ENCODE measurements around the gene OASL. TPM values are rescaled to one million over a fixed set of nuclear protein-coding genes. Genes with fewer than 3 reads are reported as not detected.

Gene OASL
- total RNA-seq, 1 donor from 2014 or later: not detected

GRCh38 chr12:121013715-121014114, 25.3 kb downstream of the OASL start:
- Mint-ChIP-seq H3K27me3 (no peaks in the 10 kb centered on the region), H3K27ac (no peak overlapping the region), H3K4me1 (ENCODE audit: low read depth) (peaks cover 8% of the 10 kb centered on the region), H3K36me3 (ENCODE audit: insufficient read depth) (peaks cover 5% of the 10 kb centered on the region), H3K9me3 (ENCODE audit: low read depth) (no peaks in the 10 kb centered on the region), H3K4me3 (ENCODE audit: low read depth) (no peak overlapping the region)
- TF ChIP-seq, protein P1, sequence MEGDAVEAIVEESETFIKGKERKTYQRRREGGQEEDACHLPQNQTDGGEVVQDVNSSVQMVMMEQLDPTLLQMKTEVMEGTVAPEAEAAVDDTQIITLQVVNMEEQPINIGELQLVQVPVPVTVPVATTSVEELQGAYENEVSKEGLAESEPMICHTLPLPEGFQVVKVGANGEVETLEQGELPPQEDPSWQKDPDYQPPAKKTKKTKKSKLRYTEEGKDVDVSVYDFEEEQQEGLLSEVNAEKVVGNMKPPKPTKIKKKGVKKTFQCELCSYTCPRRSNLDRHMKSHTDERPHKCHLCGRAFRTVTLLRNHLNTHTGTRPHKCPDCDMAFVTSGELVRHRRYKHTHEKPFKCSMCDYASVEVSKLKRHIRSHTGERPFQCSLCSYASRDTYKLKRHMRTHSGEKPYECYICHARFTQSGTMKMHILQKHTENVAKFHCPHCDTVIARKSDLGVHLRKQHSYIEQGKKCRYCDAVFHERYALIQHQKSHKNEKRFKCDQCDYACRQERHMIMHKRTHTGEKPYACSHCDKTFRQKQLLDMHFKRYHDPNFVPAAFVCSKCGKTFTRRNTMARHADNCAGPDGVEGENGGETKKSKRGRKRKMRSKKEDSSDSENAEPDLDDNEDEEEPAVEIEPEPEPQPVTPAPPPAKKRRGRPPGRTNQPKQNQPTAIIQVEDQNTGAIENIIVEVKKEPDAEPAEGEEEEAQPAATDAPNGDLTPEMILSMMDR (IDR thresholded peaks at IDR 0.05; ENCODE audit: unreplicated experiment): no peak
- DNase-seq (ENCODE audit: low spot score, unreplicated experiment): no peak

- Mint-ChIP-seq H3K4me1 (ENCODE audit: low read depth) (peaks cover 8% of the 10 kb centered on the region), H3K4me3 (ENCODE audit: low read depth) (no peak overlapping the region)
Measured at GRCh38 chr12:121011820-121012219, 27.2 kb downstream of the OASL start.

GRCh38 chr12:121010860-121011259, 28.2 kb downstream of the OASL start:
- no peaks in the 10 kb centered on the region for H3K9me3 Mint-ChIP-seq (ENCODE audit: low read depth)
- H3K36me3 Mint-ChIP-seq (ENCODE audit: insufficient read depth): peaks cover 11% of the 10 kb centered on the region
- TF ChIP-seq, protein P1 (IDR thresholded peaks at IDR 0.05; ENCODE audit: unreplicated experiment): no peak
- H3K4me1 Mint-ChIP-seq (ENCODE audit: low read depth): peaks cover 5% of the 10 kb centered on the region
- no peaks in the 10 kb centered on the region for H3K27me3 Mint-ChIP-seq
- H3K4me3 Mint-ChIP-seq (ENCODE audit: low read depth): no peak overlapping the region
- no peak overlapping the region for H3K27ac Mint-ChIP-seq
- DNase-seq (ENCODE audit: low spot score, unreplicated experiment): no peak

More at GRCh38 chr12:121011820-121012219, 27.2 kb downstream of the OASL start:
- peaks cover 10% of the 10 kb centered on the region for H3K36me3 Mint-ChIP-seq (ENCODE audit: insufficient read depth)
- H3K9me3 Mint-ChIP-seq (ENCODE audit: low read depth): no peaks in the 10 kb centered on the region
- TF ChIP-seq, protein P1 (IDR thresholded peaks at IDR 0.05; ENCODE audit: unreplicated experiment): no peak
- H3K27me3 Mint-ChIP-seq: no peaks in the 10 kb centered on the region
- H3K27ac Mint-ChIP-seq: no peak overlapping the region
- DNase-seq (ENCODE audit: low spot score, unreplicated experiment): no peak

DNA sequence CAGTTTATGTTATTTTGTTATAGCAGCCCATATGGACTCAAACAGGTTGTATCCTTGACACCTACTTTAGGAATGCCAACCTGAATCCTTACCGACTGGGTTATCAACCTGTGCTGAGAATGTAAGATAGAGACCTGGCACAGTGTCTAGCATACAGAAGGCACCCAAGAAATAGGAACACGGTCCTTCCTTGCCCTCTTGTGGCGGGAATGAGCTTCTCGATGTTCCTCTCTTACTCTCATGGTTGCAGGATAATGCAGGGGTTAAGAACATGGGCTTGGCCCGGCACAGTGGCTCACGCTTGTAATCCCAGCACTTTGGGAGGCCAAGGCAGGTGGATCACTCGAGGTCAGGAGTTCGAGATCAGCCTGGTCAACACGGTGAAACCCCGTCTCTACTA, 29.3 kb downstream of the OASL start:
- DNase-seq (ENCODE audit: low spot score, unreplicated experiment): peak; percentile 38
- H3K4me1 Mint-ChIP-seq (ENCODE audit: low read depth): no peaks in the 10 kb centered on the region
- H3K27me3 Mint-ChIP-seq: no peaks in the 10 kb centered on the region
- no peak overlapping the region for H3K27ac Mint-ChIP-seq
- TF ChIP-seq, protein P1 (IDR thresholded peaks at IDR 0.05; ENCODE audit: unreplicated experiment): peak; percentile 70
- no peaks in the 10 kb centered on the region for H3K9me3 Mint-ChIP-seq (ENCODE audit: low read depth)
- H3K36me3 Mint-ChIP-seq (ENCODE audit: insufficient read depth): peaks cover 16% of the 10 kb centered on the region
- no peak overlapping the region for H3K4me3 Mint-ChIP-seq (ENCODE audit: low read depth)

- no peaks in the 10 kb centered on the region for H3K9me3 Mint-ChIP-seq (ENCODE audit: low read depth)
- no peaks in the 10 kb centered on the region for H3K27me3 Mint-ChIP-seq
- TF ChIP-seq, protein P1 (IDR thresholded peaks at IDR 0.05; ENCODE audit: unreplicated experiment): no peak
- DNase-seq (ENCODE audit: low spot score, unreplicated experiment): no peak
- H3K4me1 Mint-ChIP-seq (ENCODE audit: low read depth): no peaks in the 10 kb centered on the region
- H3K36me3 Mint-ChIP-seq (ENCODE audit: insufficient read depth): peaks cover 22% of the 10 kb centered on the region
- H3K4me3 Mint-ChIP-seq (ENCODE audit: low read depth): no peak overlapping the region
- no peak overlapping the region for H3K27ac Mint-ChIP-seq
Measured at GRCh38 chr12:121008347-121009098, 30.5 kb downstream of the OASL start.
